Activated CD8-positive, alpha-beta memory T cell treated with anti-CD3 and anti-CD28 coated beads, Interleukin-2, amount 50 U/mL, for 48 hours (primary cell): ENCODE results near the gene HES3.

Source experiments
- DNase-seq: peaks from one replicate; pipeline ENCODE4 v3.0.0-alpha.2; 2020

Gene HES3

DNA sequence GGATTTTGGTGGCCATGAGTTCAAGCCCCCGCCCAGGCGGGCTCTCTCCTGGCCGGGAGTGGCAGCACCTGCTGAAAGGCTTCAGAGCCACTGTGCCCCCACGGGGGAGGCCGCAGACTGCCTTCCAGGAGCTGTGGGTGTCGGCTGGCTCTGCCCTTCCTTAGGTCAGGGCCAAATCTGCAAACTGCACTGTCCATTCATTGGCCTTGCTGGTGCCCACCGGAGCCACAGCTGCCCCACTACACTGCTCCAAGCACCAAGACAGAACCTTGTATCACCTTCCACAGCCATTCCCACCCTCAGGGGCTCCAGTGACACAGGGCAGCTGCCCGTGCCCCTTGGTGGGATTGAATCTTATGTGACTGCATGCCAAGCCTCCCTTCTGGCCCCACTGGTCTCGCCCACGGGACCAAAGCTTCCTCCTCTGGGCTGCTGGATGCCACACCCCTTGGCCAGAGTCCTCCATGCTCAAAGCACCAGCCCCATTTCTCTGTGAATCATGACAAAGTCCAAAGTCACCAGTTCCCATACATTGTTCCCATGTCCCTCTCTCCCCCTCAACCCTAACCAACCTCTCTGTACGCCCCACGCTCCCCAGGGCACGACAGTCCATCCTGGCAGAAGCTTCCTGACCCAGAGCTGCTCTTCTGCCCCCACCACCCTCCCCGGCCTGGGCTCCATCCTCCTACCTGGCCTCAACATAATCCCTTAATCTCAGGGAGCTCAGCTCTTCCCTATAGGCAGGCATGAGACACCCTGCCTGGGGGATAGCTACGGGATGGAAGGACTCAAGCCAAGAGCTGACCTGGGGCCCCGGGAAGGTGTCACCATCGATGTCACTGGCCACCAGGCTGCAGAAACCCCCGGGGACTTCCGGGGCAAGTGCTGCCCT is 37.8 kb downstream of the HES3 start:
- DNase-seq = no peak

DNA sequence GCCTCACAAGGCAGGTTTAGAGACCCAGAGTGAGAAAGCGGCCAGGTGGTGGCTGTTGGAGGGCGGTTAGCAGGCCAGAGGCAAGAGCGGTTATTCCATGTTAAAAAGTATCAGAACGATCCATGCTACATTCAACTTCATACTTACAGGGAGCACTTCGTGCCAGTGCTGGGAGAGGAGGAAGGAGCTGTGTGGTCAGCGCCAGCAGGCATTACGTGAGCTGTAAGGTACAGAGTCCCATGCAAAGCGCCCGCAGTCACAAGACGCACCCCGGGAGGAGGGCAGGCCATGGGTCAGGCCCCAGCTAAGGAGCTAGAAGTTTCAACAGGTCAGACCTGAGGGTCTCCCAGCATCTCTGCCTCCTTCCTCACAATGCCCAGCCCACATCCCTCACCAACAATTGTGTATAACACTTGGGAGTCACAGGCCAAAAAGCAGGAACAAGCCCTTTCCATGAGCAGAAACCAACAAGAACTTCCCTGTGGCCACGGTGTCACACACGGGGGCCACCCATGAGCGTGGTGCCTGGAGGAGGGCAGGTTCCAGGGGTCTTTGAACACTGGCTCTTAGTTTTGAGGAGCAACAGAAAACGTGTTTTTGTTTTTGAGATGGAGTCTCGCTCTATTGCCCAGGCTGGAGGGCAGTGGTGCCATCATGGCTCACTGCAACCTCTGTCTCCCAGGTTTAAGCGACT is 38.7 kb downstream of the HES3 start:
- DNase-seq = no peak

DNA sequence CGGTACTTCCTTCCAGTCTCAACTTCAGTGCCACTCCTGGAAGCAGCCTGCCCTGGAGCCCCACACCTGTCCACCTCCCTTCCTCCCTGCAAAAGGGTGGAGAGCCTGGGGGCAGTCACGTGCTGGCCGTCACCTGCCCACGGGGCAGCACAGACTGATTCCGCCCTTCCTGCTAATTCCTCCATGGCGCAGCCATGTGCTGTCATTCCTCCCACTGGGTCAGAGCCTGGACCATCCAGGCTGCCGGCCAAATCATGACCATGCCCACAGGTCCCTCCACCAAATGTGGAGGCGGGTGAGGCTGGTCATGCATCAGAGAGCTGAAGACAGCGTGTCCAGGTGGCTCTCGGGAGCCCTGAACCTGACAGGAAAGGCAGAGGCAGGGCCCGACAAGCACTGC is 41.4 kb downstream of the HES3 start:
- DNase-seq = no peak

DNA sequence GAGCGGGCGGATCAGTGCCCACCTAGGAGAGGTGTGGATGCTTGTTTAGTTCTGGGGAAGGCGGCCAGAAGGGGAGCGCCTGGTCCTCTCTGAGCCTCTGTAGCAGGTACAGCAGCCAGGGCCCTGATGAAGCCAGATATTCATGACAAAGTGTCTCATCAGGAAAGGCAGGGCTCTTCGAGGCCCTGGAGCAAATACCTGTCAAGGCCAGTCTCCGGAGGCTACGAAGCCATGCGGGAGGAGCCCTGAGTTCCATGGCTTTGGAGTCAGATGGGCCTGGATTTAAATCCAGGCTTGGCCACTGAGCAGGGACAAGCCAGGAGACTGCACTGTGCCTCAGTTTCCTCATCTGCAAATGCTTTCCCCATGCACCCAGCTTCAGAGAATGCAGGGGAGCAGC is 42.3 kb downstream of the HES3 start:
- DNase-seq = no peak

DNA sequence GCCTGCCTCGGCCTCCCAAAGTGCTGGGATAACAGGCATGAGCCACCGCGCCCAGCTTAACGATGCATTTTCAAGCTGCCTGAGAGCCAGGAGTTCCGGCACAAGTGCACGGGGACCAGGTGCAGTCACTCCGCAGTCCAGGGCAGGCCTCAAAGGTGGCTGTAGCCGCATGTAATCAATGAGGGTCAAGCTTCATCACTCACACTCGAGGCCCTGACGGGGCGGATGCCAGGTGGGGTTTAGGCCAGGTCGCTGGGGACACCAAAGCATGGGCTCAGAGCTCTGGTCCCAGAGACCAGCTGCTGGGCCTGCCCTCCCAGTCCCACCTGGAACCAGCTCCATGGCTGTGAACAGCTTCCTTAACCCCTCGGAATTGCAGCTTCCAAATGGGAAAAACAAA is 43.0 kb downstream of the HES3 start:
- DNase-seq = no peak

DNA sequence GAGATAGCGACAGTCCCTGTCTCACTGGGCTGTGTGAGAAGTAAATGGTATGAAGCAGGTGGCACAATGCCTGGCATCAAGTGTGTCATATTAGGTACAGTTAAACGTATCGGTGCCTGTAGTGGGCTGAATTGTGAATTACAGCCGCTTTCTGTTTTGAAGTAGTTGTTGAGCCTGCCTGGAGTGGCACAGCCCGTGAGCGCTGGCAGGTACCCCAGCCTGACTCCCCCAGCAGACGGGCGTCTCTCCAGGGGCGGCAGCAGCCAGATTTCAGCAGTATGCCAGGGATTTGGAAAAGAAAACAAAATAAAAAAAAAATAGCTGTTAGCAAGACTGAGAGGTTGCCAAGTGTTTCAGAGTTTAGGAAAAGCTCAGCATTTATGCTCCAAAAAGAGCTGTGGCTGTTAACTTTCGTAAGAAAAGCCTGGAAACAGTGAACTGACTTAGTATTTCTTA is 43.5 kb downstream of the HES3 start:
- no peak for DNase-seq

DNA sequence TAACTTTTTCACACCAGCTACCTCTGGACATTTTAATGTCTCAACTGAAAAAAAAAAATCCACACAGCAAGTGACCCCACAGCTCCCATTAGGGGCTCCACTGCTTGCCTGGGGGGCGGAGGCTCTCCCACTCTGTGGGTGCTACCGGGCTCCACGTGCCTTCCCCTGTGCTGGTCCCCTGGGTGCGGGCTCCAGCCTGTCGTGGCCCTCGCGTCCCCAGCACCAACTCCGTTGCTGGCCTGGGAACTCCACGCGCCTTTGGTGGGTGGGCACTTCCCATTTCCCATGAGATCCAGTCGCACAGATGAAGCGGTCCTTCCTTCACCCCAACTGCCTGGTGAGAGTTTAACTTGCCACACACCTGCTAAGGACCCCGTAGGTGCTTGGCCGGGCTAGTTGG is 44.0 kb downstream of the HES3 start:
- no peak for DNase-seq

DNA sequence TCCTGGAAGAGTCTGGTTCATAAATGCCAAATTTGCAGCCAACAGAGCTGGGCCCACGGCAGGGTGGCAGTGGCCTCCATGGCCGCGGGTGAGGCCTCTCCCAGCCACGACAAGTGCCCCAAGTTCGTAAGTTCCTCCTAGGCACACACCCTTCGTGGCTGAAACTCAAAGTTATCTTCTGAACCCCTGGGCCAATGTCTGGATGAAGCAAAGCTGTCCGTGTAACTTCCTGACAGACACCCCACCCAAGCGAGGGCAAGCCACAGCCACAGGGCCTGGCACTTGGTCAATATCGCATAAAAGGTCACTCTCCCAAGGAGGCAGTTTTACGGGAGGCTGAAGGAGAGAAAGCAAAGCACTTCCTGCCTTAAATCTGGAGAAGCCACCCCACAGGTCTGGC is 44.7 kb downstream of the HES3 start:
- DNase-seq = no peak

DNA sequence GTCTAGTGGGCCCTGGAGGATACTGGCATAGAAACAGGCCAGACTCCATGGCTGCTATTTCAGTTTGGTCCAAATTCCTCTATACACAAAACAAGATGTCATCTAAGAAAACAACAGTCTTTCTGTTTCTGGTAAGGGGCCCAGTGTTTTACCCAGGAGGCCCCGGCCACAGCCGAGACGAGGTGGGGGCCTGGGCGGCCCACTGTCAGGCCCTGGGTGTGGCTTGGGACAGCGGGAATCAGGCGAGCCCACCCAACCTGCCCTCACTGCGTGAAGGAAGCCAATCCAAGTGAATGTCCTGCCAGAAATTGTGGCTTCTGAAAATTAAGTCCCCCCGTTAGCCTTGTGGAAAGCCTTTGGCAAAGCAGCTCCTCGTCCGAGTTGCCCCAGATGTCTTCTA is 48.1 kb downstream of the HES3 start:
- no peak for DNase-seq

DNA sequence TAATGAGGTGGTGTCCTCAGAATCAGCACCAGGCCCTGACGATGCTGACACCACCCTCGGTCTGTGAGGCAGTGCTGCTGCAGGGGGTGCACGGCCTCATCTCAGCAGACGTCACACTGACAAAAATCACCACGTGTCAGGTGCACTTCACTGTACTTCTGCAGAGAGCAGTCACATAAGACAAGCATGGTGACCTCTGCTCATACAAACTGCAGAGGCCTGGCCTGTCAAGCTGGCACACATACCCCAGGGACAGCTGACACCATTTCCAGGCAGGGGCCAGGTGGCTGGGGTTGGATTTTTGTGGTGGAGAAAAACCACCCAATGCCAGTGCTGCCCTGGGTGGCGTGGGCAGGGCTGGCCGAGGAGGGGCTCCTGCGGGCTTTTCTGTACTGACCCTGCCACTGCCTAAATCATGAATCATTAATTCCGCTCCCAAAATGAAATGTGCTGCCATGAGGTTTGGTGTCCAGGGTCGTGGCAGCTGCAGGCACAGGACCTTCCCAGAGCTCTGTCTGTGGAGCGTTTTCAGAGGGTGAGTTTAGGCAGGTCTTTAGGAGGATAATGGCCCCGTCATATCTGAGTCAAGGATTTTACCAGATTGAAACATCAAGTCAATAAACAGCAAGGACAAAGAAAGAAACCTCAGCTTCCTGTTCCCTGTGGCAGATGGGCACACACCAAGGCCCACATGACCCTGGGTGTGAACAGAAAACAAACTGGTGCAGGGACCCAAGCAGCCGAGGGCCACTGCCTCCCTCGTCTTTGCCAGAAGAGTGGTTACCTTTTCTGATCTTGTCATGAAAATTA is 50.3 kb downstream of the HES3 start:
- DNase-seq = no peak

DNA sequence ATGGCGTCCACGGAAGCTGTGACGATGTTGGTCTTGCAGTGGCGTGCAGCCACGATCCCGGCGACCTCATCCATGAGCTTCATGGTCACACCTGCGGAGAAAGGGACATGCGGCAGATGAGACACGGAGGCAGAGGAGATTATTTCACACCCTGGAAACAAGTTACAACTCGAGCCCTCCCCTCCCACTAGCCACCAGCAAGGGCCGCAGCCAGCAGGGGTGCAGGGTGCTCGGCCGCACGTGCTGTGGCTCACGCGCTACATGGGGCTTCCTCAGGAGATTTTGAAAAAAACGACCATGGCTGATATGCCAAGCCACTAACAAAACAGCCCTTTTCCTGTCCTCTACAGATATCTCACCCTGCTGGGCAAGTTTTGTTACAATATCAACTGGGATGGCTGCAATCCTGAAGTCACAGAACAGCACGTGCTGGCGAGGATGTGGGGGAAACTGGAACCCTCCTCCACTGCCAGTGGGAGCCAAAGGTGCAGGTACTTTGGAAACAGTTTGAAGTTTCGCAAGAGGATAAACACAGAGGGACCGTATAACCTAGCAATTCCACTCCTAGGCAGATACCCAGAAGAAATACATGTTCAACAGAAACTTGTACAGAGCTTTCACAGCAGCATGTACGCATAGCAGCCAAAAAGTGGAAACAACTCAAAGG is 51.0 kb downstream of the HES3 start:
- DNase-seq = no peak
